Fibroblast of pulmonary artery (primary cell): ENCODE results near the gene UBN1.
A peak's percentile ranks its signal among the peaks of the same experiment; 100 is the strongest.

ENCODE experiments used
- DNase-seq: peaks from one replicate; pipeline ENCODE4 v3.0.0-alpha.2; 2010; ENCODE audit warnings: low read depth
- H3K4me3 ChIP-seq: replicated peaks from 2 replicates; pipeline ENCODE4 v1.5.1; 2011; ENCODE audit warnings: low read depth, mild to moderate bottlenecking, control low read depth, low read length, moderate library complexity
- TF ChIP-seq, protein P1 (sequence below): IDR thresholded peaks from 2 replicates; pipeline ENCODE4 v1.5.1; 2011; ENCODE audit warnings: mild to moderate bottlenecking, control low read depth, low read length, inconsistent platforms; ENCODE audit errors: missing control alignments

Gene UBN1

DNA sequence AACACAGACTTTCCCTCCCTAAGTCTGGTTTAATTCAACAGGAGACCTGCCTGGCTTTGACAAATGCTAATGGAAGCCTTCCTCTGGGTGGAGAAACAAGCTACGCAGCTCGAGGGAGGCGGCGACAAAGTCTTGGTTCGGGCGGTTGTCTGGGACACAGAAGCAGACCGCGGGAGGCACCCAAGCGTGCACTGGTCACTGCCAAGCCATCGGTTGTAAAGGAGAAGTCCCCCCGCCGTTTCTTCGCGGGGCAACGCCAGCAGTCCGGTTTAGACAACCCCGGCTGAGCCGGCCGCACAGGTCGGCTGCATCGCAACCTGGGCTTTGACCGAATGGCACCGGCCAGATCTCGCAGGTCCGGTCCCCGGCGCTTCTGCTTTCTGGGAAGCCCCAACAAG lies 779 bp upstream of the UBN1 start:
- DNase-seq, result peak; percentile 56
- TF ChIP-seq, protein P1, sequence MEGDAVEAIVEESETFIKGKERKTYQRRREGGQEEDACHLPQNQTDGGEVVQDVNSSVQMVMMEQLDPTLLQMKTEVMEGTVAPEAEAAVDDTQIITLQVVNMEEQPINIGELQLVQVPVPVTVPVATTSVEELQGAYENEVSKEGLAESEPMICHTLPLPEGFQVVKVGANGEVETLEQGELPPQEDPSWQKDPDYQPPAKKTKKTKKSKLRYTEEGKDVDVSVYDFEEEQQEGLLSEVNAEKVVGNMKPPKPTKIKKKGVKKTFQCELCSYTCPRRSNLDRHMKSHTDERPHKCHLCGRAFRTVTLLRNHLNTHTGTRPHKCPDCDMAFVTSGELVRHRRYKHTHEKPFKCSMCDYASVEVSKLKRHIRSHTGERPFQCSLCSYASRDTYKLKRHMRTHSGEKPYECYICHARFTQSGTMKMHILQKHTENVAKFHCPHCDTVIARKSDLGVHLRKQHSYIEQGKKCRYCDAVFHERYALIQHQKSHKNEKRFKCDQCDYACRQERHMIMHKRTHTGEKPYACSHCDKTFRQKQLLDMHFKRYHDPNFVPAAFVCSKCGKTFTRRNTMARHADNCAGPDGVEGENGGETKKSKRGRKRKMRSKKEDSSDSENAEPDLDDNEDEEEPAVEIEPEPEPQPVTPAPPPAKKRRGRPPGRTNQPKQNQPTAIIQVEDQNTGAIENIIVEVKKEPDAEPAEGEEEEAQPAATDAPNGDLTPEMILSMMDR, result no peak
- H3K4me3 ChIP-seq, result peak overlapping the region; percentile 84

DNA sequence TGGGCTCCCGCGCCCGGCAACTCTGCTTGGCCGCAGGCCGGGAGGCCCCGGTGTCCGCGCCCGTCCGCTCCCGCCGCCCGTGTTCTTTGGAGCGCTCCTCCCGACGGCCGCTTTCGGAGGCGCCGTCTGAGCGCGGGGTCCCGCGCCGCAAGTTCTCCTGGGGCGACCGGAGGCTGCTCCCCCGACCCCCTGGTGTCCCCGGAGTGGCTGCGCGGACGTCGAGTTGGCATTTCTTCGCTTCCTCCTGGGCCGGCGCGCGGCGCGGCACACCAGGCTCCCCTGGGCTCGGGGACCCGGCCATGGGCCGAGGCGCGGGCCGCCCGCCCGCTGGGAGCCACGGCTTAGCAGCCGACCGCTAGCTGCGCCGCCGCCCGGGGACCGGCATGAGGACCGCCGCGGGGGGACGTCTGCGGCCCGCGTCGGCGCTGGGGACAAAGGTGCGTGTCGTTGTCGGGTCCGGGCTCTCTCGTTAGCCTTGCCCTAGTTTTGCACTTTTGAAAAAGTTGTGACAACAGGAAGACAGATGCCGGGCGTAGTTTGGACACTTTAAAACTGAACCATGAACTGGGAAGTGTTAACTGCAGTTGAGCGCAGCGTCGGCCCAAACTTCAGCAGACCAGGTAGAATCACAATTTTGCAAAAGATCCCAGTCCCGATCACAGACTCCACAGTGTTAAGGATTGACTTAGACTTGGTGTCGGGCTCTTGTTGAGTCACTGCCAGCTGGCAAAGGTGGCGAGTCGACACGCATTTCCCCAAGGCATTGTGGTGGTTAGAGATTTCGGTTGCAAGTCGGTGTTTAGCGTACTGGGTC lies 700 bp downstream of the UBN1 start:
- TF ChIP-seq, protein P1, result no peak
- DNase-seq, result peak; percentile 70
- peak overlapping the region; percentile 84 for H3K4me3 ChIP-seq

DNA sequence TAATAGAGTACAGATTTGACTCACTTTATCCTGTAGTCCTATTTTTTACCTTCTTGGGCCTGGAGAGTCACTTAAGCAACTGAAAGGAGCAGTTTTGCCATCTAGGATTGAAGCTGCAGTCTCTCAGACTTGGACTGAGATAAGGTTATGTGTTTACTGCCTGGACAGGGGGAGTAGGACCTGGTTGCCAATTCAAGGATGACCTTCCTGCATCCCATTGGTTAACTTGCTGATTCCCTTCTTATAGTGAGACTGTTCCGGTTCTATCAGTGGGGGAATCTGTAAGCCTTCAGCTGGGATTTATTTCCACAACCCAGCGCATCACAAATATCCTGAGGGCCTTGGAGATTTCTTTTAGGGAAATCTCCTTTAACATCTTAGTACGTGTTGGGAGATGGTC lies 2.9 kb downstream of the UBN1 start:
- no peak for DNase-seq
- peak overlapping the region; percentile 84 for H3K4me3 ChIP-seq
- TF ChIP-seq, protein P1, result no peak

DNA sequence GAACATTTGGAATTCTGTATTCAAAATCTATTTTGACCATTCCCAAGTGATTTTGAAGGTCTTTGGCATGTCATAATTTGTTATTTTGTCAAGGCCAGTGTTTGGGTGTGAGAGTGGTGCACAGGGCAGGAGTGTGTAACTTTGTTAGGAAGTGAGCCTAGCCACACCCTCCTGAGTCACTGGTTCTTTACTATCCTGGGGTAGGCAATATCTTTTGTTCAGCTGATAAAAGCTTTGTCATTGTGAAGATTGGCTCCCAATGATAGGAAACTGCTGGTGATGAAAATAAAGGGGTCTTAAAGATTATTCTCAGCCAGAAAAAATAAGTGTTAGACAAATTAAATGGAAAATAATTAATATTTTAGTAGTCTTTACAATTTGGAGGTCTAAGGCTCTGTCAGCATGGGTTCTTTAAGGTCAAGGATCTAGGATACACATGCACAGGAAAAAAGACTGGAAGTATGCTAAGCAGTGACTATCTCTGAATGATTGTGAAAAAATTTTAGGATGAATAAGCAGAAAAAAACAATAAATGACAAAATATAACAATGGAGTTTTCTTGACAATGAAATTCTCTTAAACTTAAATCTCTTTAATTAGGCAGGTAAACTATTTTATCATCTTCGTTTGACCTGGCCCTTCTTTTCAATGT lies 5.1 kb downstream of the UBN1 start:
- DNase-seq, result peak; percentile 36
- no peak overlapping the region for H3K4me3 ChIP-seq
- TF ChIP-seq, protein P1, result no peak

DNA sequence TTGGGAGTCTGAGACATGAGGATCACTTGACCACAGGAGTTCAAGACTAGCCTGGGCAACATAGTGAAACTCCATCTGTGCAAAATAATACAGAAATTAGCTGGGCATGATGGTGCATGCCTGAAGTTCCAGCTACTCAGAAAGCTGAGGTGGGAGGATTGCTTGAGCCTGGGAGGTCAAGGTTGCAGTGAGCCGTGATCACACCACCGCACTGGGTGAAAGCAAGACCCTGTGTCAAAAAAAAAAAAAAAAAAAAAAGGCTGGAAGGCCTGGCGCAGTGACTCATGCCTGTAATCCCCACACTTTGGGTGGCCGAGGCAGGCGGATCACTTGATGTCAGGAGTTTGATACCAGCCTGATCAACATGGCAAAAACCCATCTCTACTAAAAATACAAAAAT lies 8.1 kb downstream of the UBN1 start:
- H3K4me3 ChIP-seq, result no peak overlapping the region
- TF ChIP-seq, protein P1, result no peak
- DNase-seq, result no peak

DNA sequence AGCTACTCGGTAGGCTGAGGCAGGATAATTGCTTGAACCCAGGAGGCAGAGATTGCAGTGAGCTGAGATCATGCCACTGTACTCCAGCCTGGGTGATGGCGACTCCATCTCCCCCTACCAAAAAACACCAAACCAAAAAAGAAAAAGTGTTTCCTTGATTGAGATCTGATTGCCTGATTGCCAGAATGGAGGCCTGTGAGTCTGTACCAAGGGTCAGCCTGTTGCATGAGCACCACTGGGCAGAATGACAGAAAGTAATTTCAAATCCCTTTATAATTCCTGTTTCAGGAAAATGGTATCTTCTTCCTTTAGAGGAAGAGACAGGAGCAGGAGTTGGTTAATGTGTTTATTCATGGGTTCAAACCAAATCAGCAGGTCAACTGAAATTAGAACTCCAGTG lies 8.5 kb downstream of the UBN1 start:
- no peak for DNase-seq
- TF ChIP-seq, protein P1, result no peak
- no peak overlapping the region for H3K4me3 ChIP-seq
